ENCODE results near the gene OR10T2.

- TF ChIP-seq CTCF (IDR thresholded peaks at IDR 0.05 in 8 of 11, conservative IDR thresholded peaks at IDR 0.05 in 3 of 11) (no peak), POLR2AphosphoS5 (IDR thresholded peaks at IDR 0.05) (no peak), POLR2A (IDR thresholded peaks at IDR 0.05) (no peak)
Observed at GRCh38 chr1:158422212-158422611, 22.9 kb upstream of the OR10T2 start.

Measured in spleen (tissue), 7 donors.